Trophoblast cell (in vitro differentiated cells and primary cell): ENCODE results near the gene RAMP3.

Source experiments
- DNase-seq, 2 donors: peaks; one replicate each; pipeline ENCODE4 v3.0.0-alpha.2; 2016
- H2AFZ ChIP-seq: 2 replicates; pipeline ENCODE4 v1.6.1; 2013; ENCODE audit warnings: low read length, moderate library complexity, mild to moderate bottlenecking; ENCODE audit not compliant: insufficient read depth, poor library complexity
- H2AK5ac ChIP-seq: 2 replicates; pipeline ENCODE4 v1.6.1; 2013; ENCODE audit warnings: mild to moderate bottlenecking, low read length
- H2BK120ac ChIP-seq: 2 replicates; pipeline ENCODE4 v1.6.1; 2013; ENCODE audit warnings: low read length, mild to moderate bottlenecking, moderate library complexity; ENCODE audit not compliant: insufficient read depth, poor library complexity
- H2BK12ac ChIP-seq: 2 replicates; pipeline ENCODE4 v1.6.1; 2013; ENCODE audit warnings: mild to moderate bottlenecking, low read length, moderate library complexity
- H2BK5ac ChIP-seq: 2 replicates; pipeline ENCODE4 v1.6.1; 2013; ENCODE audit warnings: low read length, low read depth, moderate library complexity, mild to moderate bottlenecking; ENCODE audit not compliant: poor library complexity
- H3K14ac ChIP-seq: 2 replicates; pipeline ENCODE4 v1.6.1; 2013; ENCODE audit warnings: mild to moderate bottlenecking, low read length
- H3K18ac ChIP-seq: 2 replicates; pipeline ENCODE4 v1.6.1; 2013; ENCODE audit warnings: mild to moderate bottlenecking, low read length
- H3K23ac ChIP-seq: 2 replicates; pipeline ENCODE4 v1.6.1; 2013; ENCODE audit warnings: low read length
- H3K27ac ChIP-seq: 2 replicates; pipeline ENCODE4 v1.5.1; 2013; ENCODE audit warnings: low read depth, mild to moderate bottlenecking, inconsistent platforms, low read length, moderate library complexity
- H3K27me3 ChIP-seq: 2 replicates; pipeline ENCODE4 v1.6.1; 2013; ENCODE audit warnings: inconsistent platforms, mild to moderate bottlenecking, low read length, moderate library complexity; ENCODE audit not compliant: insufficient read depth
- H3K36me3 ChIP-seq, 2 experiments: 1 replicate in 1 of 2; 2 replicates in 1 of 2; pipeline ENCODE4 v1.6.1; 2013; ENCODE audit warnings: low read length in 2 of 2, mild to moderate bottlenecking in 2 of 2, moderate library complexity in 1 of 2; ENCODE audit not compliant: insufficient read depth in 2 of 2, control insufficient read depth in 1 of 2
- H3K4ac ChIP-seq: 2 replicates; pipeline ENCODE4 v1.6.1; 2013; ENCODE audit warnings: low read depth, mild to moderate bottlenecking, low read length, moderate library complexity
- H3K4me1 ChIP-seq, 2 experiments: 1 replicate in 1 of 2; 2 replicates in 1 of 2; pipeline ENCODE4 v1.6.1; 2013; ENCODE audit warnings: low read length in 2 of 2, mild to moderate bottlenecking in 2 of 2, moderate library complexity in 1 of 2; ENCODE audit not compliant: insufficient read depth in 2 of 2, control insufficient read depth in 1 of 2
- H3K4me2 ChIP-seq: 2 replicates; pipeline ENCODE4 v1.6.1; 2013; ENCODE audit warnings: inconsistent platforms, mild to moderate bottlenecking, low read length, moderate library complexity
- H3K4me3 ChIP-seq: 2 replicates; pipeline ENCODE4 v1.5.1; 2013; ENCODE audit warnings: mild to moderate bottlenecking, low read depth, low read length, inconsistent platforms
- H3K79me1 ChIP-seq: one replicate; pipeline ENCODE4 v1.6.1; 2013; ENCODE audit warnings: low read length
- H3K79me2 ChIP-seq: 2 replicates; pipeline ENCODE4 v1.6.1; 2013; ENCODE audit warnings: low read length, mild to moderate bottlenecking; ENCODE audit not compliant: control insufficient read depth, insufficient read depth, poor library complexity
- H3K9ac ChIP-seq: 2 replicates; pipeline ENCODE4 v1.6.1; 2013; ENCODE audit warnings: mild to moderate bottlenecking, low read length
- H3K9me3 ChIP-seq: 2 replicates; pipeline ENCODE4 v1.6.1; 2013; ENCODE audit warnings: low read depth, mild to moderate bottlenecking, control low read depth, inconsistent platforms, low read length; ENCODE audit not compliant: insufficient read depth
- H4K12ac ChIP-seq: 2 replicates; pipeline ENCODE4 v1.6.1; 2013; ENCODE audit warnings: low read depth, mild to moderate bottlenecking, low read length, moderate library complexity
- H4K8ac ChIP-seq: 2 replicates; pipeline ENCODE4 v1.6.1; 2013; ENCODE audit warnings: low read depth, mild to moderate bottlenecking, low read length, moderate library complexity
- H4K91ac ChIP-seq: one replicate; pipeline ENCODE4 v1.6.1; 2013; ENCODE audit warnings: low read depth, mild to moderate bottlenecking, low read length, moderate library complexity
- WGBS: extraction: QIAGEN DNeasy Blood & Tissue Kit; methylation state at CpG from one replicate; pipeline ENCODE4 v1.1.7; 2013; ENCODE audit warnings: missing lambda C conversion rate; ENCODE audit not compliant: insufficient read length, insufficient coverage; ENCODE audit errors: extremely low coverage; 5-methylcytosine and 5-hydroxymethylcytosine counted together

Gene RAMP3

GRCh38 chr7:45125193-45125904 is 32.2 kb upstream of the RAMP3 start:
- Histone ChIP-seq H3K9me3 (no peaks in the 10 kb centered on the region), H2BK5ac (no peak overlapping the region), H3K14ac (no peak overlapping the region), H3K4me1 (no peaks in the 10 kb centered on the region), H2AFZ (no peak overlapping the region), H2AK5ac (no peak overlapping the region), H3K27me3 (no peaks in the 10 kb centered on the region), H4K12ac (no peak overlapping the region), H3K9ac (no peak overlapping the region), H3K4ac (no peak overlapping the region), H3K23ac (no peak overlapping the region), H2BK12ac (no peak overlapping the region), H3K18ac (no peak overlapping the region), H3K4me2 (no peak overlapping the region), H2BK120ac (no peak overlapping the region), H4K8ac (no peak overlapping the region), H4K91ac (no peak overlapping the region), H3K4me3 (no peak overlapping the region), H3K79me1 (no peaks in the 10 kb centered on the region), H3K27ac (no peak overlapping the region), H3K79me2 (no peaks in the 10 kb centered on the region), H3K36me3 (no peaks in the 10 kb centered on the region)
- DNase-seq: no peak
- WGBS: no CpG with 5 or more reads among the region's 11 CpGs

GRCh38 chr7:45126201-45126600 is 31.4 kb upstream of the RAMP3 start:
- Histone ChIP-seq H3K9me3 (no peaks in the 10 kb centered on the region), H3K27ac (no peak overlapping the region)

GRCh38 chr7:45126920-45127319 is 30.7 kb upstream of the RAMP3 start:
- Histone ChIP-seq H3K4me3 (no peak overlapping the region), H2BK120ac (no peak overlapping the region), H2AFZ (no peak overlapping the region), H4K12ac (no peak overlapping the region), H2BK5ac (no peak overlapping the region), H3K9me3 (no peaks in the 10 kb centered on the region), H2AK5ac (no peak overlapping the region), H3K79me2 (no peaks in the 10 kb centered on the region), H4K91ac (no peak overlapping the region), H2BK12ac (no peak overlapping the region), H3K9ac (no peak overlapping the region), H3K4me1 (no peaks in the 10 kb centered on the region), H3K27me3 (no peaks in the 10 kb centered on the region), H3K27ac (no peak overlapping the region), H3K4ac (no peak overlapping the region), H3K18ac (no peak overlapping the region), H3K23ac (no peak overlapping the region), H3K14ac (no peak overlapping the region), H3K36me3 (no peaks in the 10 kb centered on the region), H3K4me2 (no peak overlapping the region), H4K8ac (no peak overlapping the region), H3K79me1 (no peaks in the 10 kb centered on the region)
- DNase-seq: no peak
- no CpG with 5 or more reads among the region's 6 CpGs for WGBS

More at GRCh38 chr7:45126201-45126600, 31.4 kb upstream of the RAMP3 start:
- H3K79me1 ChIP-seq: no peaks in the 10 kb centered on the region
- no peaks in the 10 kb centered on the region for H3K36me3 ChIP-seq
- H4K8ac ChIP-seq: no peak overlapping the region
- H3K79me2 ChIP-seq: no peaks in the 10 kb centered on the region
- H3K18ac ChIP-seq: no peak overlapping the region
- DNase-seq: no peak
- no peak overlapping the region for H3K23ac ChIP-seq
- H2BK120ac ChIP-seq: no peak overlapping the region
- H2BK5ac ChIP-seq: no peak overlapping the region
- no peak overlapping the region for H3K4ac ChIP-seq
- no peak overlapping the region for H3K14ac ChIP-seq
- H3K27me3 ChIP-seq: no peaks in the 10 kb centered on the region
- no peaks in the 10 kb centered on the region for H3K4me1 ChIP-seq
- no peak overlapping the region for H3K4me2 ChIP-seq
- no peak overlapping the region for H4K91ac ChIP-seq
- no CpG with 5 or more reads among the region's 6 CpGs for WGBS
- no peak overlapping the region for H3K4me3 ChIP-seq
- H2BK12ac ChIP-seq: no peak overlapping the region
- H2AFZ ChIP-seq: no peak overlapping the region
- H2AK5ac ChIP-seq: no peak overlapping the region
- H4K12ac ChIP-seq: no peak overlapping the region
- H3K9ac ChIP-seq: no peak overlapping the region

GRCh38 chr7:45129181-45129800 is 28.3 kb upstream of the RAMP3 start:
- Histone ChIP-seq H3K4ac (no peak overlapping the region), H3K79me1 (no peaks in the 10 kb centered on the region), H2BK5ac (no peak overlapping the region), H3K9me3 (no peaks in the 10 kb centered on the region), H2BK120ac (no peak overlapping the region), H3K4me3 (no peak overlapping the region), H3K36me3 (no peaks in the 10 kb centered on the region), H3K23ac (no peak overlapping the region), H3K27ac (no peak overlapping the region), H3K79me2 (no peaks in the 10 kb centered on the region), H2AK5ac (no peak overlapping the region), H3K27me3 (no peaks in the 10 kb centered on the region), H3K4me2 (no peak overlapping the region), H4K91ac (no peak overlapping the region), H3K14ac (no peak overlapping the region), H4K8ac (no peak overlapping the region), H3K4me1 (no peaks in the 10 kb centered on the region), H3K9ac (no peak overlapping the region), H2BK12ac (no peak overlapping the region), H3K18ac (no peak overlapping the region), H4K12ac (no peak overlapping the region), H2AFZ (no peak overlapping the region)
- WGBS: no CpG with 5 or more reads among the region's 15 CpGs
- no peak for DNase-seq
